Measurements from ENCODE around the gene PRSS16. TPM values are rescaled to one million over a fixed set of nuclear protein-coding genes. Genes with fewer than 3 reads are reported as not detected.

Gene PRSS16
- total RNA-seq, 1 experiment from 2014 or later: 0.64 TPM

DNA sequence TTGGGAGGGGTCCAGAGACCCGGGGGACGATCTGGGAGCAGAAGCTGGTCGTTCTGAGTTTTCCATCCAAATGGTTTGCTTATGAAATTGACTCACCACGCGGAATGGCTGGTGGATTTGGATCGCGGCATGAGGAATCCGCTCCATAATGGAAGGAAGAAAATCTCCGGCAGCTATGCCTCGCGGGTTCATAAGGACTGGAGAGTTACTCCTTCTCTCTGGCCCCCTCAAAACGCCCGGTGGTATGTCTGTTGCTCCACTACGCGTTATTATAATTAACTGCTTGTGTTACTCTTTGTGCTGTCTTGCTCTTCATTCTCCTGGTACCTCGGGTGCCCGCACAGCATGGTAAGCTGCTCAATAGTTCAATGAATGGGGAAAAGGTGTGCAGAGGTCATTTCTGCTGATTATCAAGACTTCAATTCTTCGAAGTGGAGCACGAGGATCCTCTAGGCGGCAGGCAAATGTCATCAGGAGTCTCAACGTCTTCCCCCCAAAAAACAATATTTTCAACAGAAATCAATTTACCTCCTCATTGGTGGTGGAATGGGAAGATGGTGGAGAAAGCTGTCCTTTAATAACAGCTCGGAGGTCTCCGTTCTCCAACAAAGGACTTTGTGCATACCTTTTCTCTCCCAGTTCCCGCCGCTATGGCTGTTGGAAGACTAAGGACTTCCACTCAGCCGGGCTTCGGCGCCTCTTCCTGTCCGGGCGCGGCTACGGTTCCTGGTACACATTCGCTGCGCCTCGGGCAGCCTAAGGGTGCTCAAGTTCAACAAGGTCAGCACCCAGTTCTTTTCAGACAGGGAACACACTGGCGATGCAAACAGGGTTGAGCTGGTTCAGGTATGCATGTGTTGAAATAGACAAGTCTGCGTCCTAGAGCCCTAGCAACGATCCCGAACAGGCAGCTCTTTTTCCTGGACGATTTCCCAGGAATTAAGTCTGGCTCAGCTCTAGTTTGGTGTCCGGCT is 9.2 kb upstream of the PRSS16 start:
- CTCF ChIA-PET: no interaction called here
- DNase-seq (ENCODE audit: low spot score): no peak

DNA sequence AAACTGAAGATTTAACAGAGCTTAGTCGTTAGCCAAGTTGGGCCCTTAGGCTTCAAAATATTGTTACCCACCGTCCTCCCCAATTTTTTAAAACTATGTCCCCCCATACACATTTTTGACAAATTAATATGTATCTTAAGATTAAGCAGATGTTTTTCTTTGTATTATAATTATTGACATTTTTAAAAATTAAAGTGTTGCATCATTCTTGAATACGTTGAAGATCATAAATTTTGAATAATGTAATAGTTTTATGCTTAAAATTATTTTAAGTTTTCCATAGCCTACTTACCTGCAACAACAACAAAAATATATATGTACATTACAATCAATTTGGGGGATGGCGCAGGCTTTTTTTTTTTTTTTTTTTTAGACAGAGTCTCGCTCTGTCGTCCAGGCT is 8.2 kb upstream of the PRSS16 start:
- no peak overlapping the region for H3K4me3 ChIP-seq (ENCODE audit: low read depth, low read length, poor library complexity, severe bottlenecking)
- CTCF ChIA-PET: no interaction called here
- BruUV-seq (replicated peaks): no TSS peak
- no peaks in the 10 kb centered on the region for H3K27me3 ChIP-seq (replicated peaks; ENCODE audit: insufficient read depth, low read depth, low read length, poor library complexity)
- POLR2A ChIA-PET (ENCODE audit: low non-redundant PET): no interaction called here
- DNase-seq (ENCODE audit: low spot score): no peak
- H3K27ac ChIP-seq (ENCODE audit: low read depth, low read length, poor library complexity, severe bottlenecking): no peak overlapping the region
- H3K4me1 ChIP-seq (ENCODE audit: insufficient read depth, low read length, poor library complexity, severe bottlenecking): no peaks in the 10 kb centered on the region
- TF ChIP-seq, protein P1, sequence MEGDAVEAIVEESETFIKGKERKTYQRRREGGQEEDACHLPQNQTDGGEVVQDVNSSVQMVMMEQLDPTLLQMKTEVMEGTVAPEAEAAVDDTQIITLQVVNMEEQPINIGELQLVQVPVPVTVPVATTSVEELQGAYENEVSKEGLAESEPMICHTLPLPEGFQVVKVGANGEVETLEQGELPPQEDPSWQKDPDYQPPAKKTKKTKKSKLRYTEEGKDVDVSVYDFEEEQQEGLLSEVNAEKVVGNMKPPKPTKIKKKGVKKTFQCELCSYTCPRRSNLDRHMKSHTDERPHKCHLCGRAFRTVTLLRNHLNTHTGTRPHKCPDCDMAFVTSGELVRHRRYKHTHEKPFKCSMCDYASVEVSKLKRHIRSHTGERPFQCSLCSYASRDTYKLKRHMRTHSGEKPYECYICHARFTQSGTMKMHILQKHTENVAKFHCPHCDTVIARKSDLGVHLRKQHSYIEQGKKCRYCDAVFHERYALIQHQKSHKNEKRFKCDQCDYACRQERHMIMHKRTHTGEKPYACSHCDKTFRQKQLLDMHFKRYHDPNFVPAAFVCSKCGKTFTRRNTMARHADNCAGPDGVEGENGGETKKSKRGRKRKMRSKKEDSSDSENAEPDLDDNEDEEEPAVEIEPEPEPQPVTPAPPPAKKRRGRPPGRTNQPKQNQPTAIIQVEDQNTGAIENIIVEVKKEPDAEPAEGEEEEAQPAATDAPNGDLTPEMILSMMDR (conservative IDR thresholded peaks at IDR 0.05; ENCODE audit: low read depth, low read length): no peak
- TF ChIP-seq EZH2 (IDR thresholded peaks at IDR 0.05; ENCODE audit: borderline replicate concordance, low read depth, low read length, poor library complexity, severe bottlenecking): no peak
- intact Hi-C loops (cut with micrococcal nuclease; ENCODE audit: unreplicated experiment): no loop called here
- H3K36me3 ChIP-seq (ENCODE audit: insufficient read depth, low read length, poor library complexity, severe bottlenecking): no peaks in the 10 kb centered on the region
- no peaks in the 10 kb centered on the region for H3K9me3 ChIP-seq (ENCODE audit: low read depth, low read length, poor library complexity, severe bottlenecking)

More for the DNA sequence above, 9.2 kb upstream of the PRSS16 start:
- Histone ChIP-seq H3K9me3 (ENCODE audit: low read depth, low read length, poor library complexity, severe bottlenecking) (no peaks in the 10 kb centered on the region), H3K4me3 (ENCODE audit: low read depth, low read length, poor library complexity, severe bottlenecking) (peak overlapping the region; percentile 26), H3K36me3 (ENCODE audit: insufficient read depth, low read length, poor library complexity, severe bottlenecking) (no peaks in the 10 kb centered on the region), H3K27me3 (replicated peaks; ENCODE audit: insufficient read depth, low read depth, low read length, poor library complexity) (no peaks in the 10 kb centered on the region), H3K27ac (ENCODE audit: low read depth, low read length, poor library complexity, severe bottlenecking) (no peak overlapping the region), H3K4me1 (ENCODE audit: insufficient read depth, low read length, poor library complexity, severe bottlenecking) (no peaks in the 10 kb centered on the region)
- POLR2A ChIA-PET (ENCODE audit: low non-redundant PET): no interaction called here
- intact Hi-C loops (cut with micrococcal nuclease; ENCODE audit: unreplicated experiment): no loop called here
- TF ChIP-seq, protein P1 (conservative IDR thresholded peaks at IDR 0.05; ENCODE audit: low read depth, low read length): no peak
- TF ChIP-seq EZH2 (IDR thresholded peaks at IDR 0.05; ENCODE audit: borderline replicate concordance, low read depth, low read length, poor library complexity, severe bottlenecking): no peak
- no TSS peak for BruUV-seq (replicated peaks)

DNA sequence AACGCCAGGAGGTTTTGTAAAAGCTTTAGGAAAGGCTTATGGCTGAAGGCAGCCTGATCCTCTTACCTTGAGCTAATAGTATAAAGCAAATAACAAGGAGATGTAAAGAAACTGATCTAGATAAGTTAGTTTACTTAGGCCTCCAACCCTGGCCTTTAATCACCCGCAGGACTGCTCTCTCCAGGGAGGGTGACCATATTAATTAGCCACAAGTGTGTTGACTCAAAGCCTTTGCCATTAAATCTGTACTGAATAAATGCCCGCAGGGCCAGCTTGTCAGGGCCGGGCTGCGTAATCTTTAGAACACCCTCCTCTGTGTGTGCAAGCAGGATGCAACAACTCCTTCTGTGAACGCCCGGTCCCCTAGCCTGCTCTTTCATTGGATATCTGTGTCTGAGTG is 6.1 kb upstream of the PRSS16 start:
- intact Hi-C loops (cut with micrococcal nuclease; ENCODE audit: unreplicated experiment): no loop called here
- no peaks in the 10 kb centered on the region for H3K4me1 ChIP-seq (ENCODE audit: insufficient read depth, low read length, poor library complexity, severe bottlenecking)
- H3K36me3 ChIP-seq (ENCODE audit: insufficient read depth, low read length, poor library complexity, severe bottlenecking): no peaks in the 10 kb centered on the region
- BruUV-seq (replicated peaks): no TSS peak
- ChIA-PET CTCF (no interaction called here), POLR2A (ENCODE audit: low non-redundant PET) (no interaction called here)
- no peaks in the 10 kb centered on the region for H3K9me3 ChIP-seq (ENCODE audit: low read depth, low read length, poor library complexity, severe bottlenecking)
- TF ChIP-seq EZH2 (IDR thresholded peaks at IDR 0.05; ENCODE audit: borderline replicate concordance, low read depth, low read length, poor library complexity, severe bottlenecking): no peak
- TF ChIP-seq, protein P1 (conservative IDR thresholded peaks at IDR 0.05; ENCODE audit: low read depth, low read length): no peak
- no peak overlapping the region for H3K4me3 ChIP-seq (ENCODE audit: low read depth, low read length, poor library complexity, severe bottlenecking)
- no peak for DNase-seq (ENCODE audit: low spot score)
- H3K27me3 ChIP-seq (replicated peaks; ENCODE audit: insufficient read depth, low read depth, low read length, poor library complexity): no peaks in the 10 kb centered on the region
- H3K27ac ChIP-seq (ENCODE audit: low read depth, low read length, poor library complexity, severe bottlenecking): no peak overlapping the region

Measured in A673 (cell line).